Measurements from ENCODE around the gene EDC4. TPM values are rescaled to one million over a fixed set of nuclear protein-coding genes. Genes with fewer than 3 reads are reported as not detected.

The EDC4 gene
- total RNA-seq, 1 experiment from 2014 or later, result 48.8 TPM

- DNase-seq, result no peak
- BruUV-seq (replicated peaks), result no TSS peak
- ChIA-PET POLR2A (ENCODE audit: unreplicated experiment) (no interaction called here), CTCF (no interaction called here)
- intact Hi-C loops (cut with micrococcal nuclease; ENCODE audit: unreplicated experiment), result no loop called here
- TF ChIP-seq EZH2 (IDR thresholded peaks at IDR 0.05; ENCODE audit: low read depth) (no peak), CTCF (conservative IDR thresholded peaks at IDR 0.05) (no peak)
- no peaks in the 10 kb centered on the region for H3K27me3 ChIP-seq (ENCODE audit: insufficient read depth, low read depth)
- no peaks in the 10 kb centered on the region for H3K36me3 ChIP-seq (ENCODE audit: low read depth)
- no peaks in the 10 kb centered on the region for H3K4me1 ChIP-seq (replicated peaks; ENCODE audit: insufficient read depth)
- H3F3A ChIP-seq (ENCODE audit: insufficient read depth, low read depth), result no peaks in the 10 kb centered on the region
- peaks cover 10% of the 10 kb centered on the region for H3K79me2 ChIP-seq (ENCODE audit: low read depth)
- no peak overlapping the region for H2AFZ ChIP-seq
- no peaks in the 10 kb centered on the region for H3K9me2 ChIP-seq (ENCODE audit: insufficient read depth)
- H4K20me1 ChIP-seq (ENCODE audit: insufficient read depth), result peaks cover 23% of the 10 kb centered on the region
- no peak overlapping the region for H3K27ac ChIP-seq
- no peaks in the 10 kb centered on the region for H3K9me3 ChIP-seq (ENCODE audit: insufficient read depth, low read depth)
- H3K4me3 ChIP-seq, result no peak overlapping the region
- no peak overlapping the region for H3K4me2 ChIP-seq
Observed at GRCh38 chr16:67902831-67903230, 30.0 kb downstream of the EDC4 start.

- CTCF ChIA-PET, result interaction anchor here (0.6 kb wide), 1 partner anchor 11 kb away, joined by 8 read pairs; no protein-coding TSS in a partner anchor
- H3K79me2 ChIP-seq (ENCODE audit: low read depth), result no peaks in the 10 kb centered on the region
- H3K27me3 ChIP-seq (ENCODE audit: insufficient read depth, low read depth), result no peaks in the 10 kb centered on the region
- POLR2A ChIA-PET (ENCODE audit: unreplicated experiment), result no interaction called here
- H3F3A ChIP-seq (ENCODE audit: insufficient read depth, low read depth), result no peaks in the 10 kb centered on the region
- H3K4me1 ChIP-seq (replicated peaks; ENCODE audit: insufficient read depth), result no peaks in the 10 kb centered on the region
- BruUV-seq (replicated peaks), result no TSS peak
- H3K36me3 ChIP-seq (ENCODE audit: low read depth), result no peaks in the 10 kb centered on the region
- no peak overlapping the region for H3K4me3 ChIP-seq
- peaks cover 6% of the 10 kb centered on the region for H4K20me1 ChIP-seq (ENCODE audit: insufficient read depth)
- no peak overlapping the region for H3K27ac ChIP-seq
- no peak overlapping the region for H3K4me2 ChIP-seq
- no peak for TF ChIP-seq CTCF (conservative IDR thresholded peaks at IDR 0.05)
- TF ChIP-seq EZH2 (IDR thresholded peaks at IDR 0.05; ENCODE audit: low read depth), result no peak
- no peak for DNase-seq
- intact Hi-C loops (cut with micrococcal nuclease; ENCODE audit: unreplicated experiment), result no loop called here
- no peaks in the 10 kb centered on the region for H3K9me3 ChIP-seq (ENCODE audit: insufficient read depth, low read depth)
- no peaks in the 10 kb centered on the region for H3K9me2 ChIP-seq (ENCODE audit: insufficient read depth)
- H2AFZ ChIP-seq, result no peak overlapping the region
Observed at GRCh38 chr16:67907397-67908180, 34.7 kb downstream of the EDC4 start.

- Histone ChIP-seq H3K4me1 (replicated peaks; ENCODE audit: insufficient read depth) (no peaks in the 10 kb centered on the region), H3K79me2 (ENCODE audit: low read depth) (no peaks in the 10 kb centered on the region), H4K20me1 (ENCODE audit: insufficient read depth) (peaks cover 4% of the 10 kb centered on the region; the same call in 1 of the 2 replicates), H3K4me2 (no peak overlapping the region), H3K27ac (no peak overlapping the region), H3K27me3 (ENCODE audit: insufficient read depth, low read depth) (no peaks in the 10 kb centered on the region), H3K36me3 (ENCODE audit: low read depth) (no peaks in the 10 kb centered on the region), H3K4me3 (no peak overlapping the region), H2AFZ (no peak overlapping the region), H3K9me3 (ENCODE audit: insufficient read depth, low read depth) (no peaks in the 10 kb centered on the region), H3K9me2 (ENCODE audit: insufficient read depth) (no peaks in the 10 kb centered on the region), H3F3A (ENCODE audit: insufficient read depth, low read depth) (no peaks in the 10 kb centered on the region)
- CTCF ChIA-PET, result no interaction called here
- POLR2A ChIA-PET (ENCODE audit: unreplicated experiment), result no interaction called here
- no TSS peak for BruUV-seq (replicated peaks)
- no peak for TF ChIP-seq EZH2 (IDR thresholded peaks at IDR 0.05; ENCODE audit: low read depth)
- TF ChIP-seq CTCF (conservative IDR thresholded peaks at IDR 0.05), result no peak
- intact Hi-C loops (cut with micrococcal nuclease; ENCODE audit: unreplicated experiment), result no loop called here
- DNase-seq, result no peak
Observed at GRCh38 chr16:67909056-67909742, 36.3 kb downstream of the EDC4 start.
